ENCODE results near the gene OPCML.

DNA sequence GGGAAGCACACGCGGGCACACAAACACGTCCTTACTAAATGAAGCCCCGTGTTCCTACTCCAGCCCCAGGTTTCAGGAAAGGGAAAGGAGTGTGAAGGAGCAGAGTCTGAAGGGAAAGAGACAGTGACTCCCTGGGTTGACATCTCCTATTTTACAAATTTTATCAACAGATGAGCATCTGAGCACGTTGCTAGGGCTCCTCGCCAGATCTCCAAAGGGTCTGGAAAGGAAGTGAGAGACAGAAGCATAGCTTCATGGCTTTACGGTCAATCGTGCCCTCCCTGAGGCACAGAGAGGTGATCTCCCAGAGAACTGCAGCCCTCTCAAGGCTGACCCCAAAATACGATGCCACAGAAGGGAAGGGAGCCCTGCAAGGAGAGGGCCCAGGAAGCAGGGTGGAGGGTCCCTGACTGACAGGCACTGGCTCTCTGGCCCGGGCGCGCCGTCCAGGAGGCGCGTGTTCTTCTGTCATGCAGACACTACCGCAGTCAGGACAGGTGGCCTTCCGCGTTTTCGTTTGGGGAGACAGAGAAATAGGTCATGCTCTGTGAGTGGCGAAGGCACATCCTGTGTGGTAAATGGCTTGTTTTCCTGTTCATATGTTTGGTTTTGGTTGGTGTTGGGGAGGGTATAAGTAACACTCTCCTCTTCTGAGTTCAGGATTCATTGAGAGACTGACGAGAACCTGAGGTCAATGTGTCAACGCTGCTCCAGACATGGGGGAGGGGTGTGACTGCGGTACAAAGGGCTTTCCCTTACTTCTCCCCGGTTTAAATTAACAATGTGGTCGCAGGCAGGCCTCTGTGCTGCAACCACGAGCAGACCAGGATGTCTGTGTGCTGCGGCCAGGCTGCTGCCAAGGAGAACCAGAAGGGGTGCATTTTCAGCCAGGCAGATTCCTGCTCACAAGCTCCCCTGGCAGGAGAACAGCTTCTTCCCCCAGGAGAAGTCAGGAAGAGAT, 813.3 kb downstream of the OPCML start:
- TF ChIP-seq POLR2A (IDR thresholded peaks at IDR 0.05): no peak
- TF ChIP-seq, protein P1, sequence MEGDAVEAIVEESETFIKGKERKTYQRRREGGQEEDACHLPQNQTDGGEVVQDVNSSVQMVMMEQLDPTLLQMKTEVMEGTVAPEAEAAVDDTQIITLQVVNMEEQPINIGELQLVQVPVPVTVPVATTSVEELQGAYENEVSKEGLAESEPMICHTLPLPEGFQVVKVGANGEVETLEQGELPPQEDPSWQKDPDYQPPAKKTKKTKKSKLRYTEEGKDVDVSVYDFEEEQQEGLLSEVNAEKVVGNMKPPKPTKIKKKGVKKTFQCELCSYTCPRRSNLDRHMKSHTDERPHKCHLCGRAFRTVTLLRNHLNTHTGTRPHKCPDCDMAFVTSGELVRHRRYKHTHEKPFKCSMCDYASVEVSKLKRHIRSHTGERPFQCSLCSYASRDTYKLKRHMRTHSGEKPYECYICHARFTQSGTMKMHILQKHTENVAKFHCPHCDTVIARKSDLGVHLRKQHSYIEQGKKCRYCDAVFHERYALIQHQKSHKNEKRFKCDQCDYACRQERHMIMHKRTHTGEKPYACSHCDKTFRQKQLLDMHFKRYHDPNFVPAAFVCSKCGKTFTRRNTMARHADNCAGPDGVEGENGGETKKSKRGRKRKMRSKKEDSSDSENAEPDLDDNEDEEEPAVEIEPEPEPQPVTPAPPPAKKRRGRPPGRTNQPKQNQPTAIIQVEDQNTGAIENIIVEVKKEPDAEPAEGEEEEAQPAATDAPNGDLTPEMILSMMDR (IDR thresholded peaks at IDR 0.05): no peak

Data from suprapubic skin (tissue), 3 donors.